Suprapubic skin (tissue), 3 donors: ENCODE data around the gene PPM1H.

Experiments used
- CTCF ChIP-seq, 2 donors: fragments of 200-600 bp in 1 of 2; fragments of 450-650 bp in 1 of 2; sonication (generic) in 1 of 2; IDR thresholded peaks; one replicate each; pipeline ENCODE4 v1.5.1; 2016 to 2019; ENCODE audit warnings: antibody characterized with exemption in 2 of 2, mild to moderate bottlenecking in 1 of 2, moderate library complexity in 1 of 2
- POLR2A ChIP-seq, 2 donors: fragments of 450-650 bp; IDR thresholded peaks; one replicate each; pipeline ENCODE4 v1.6.1; 2017; ENCODE audit warnings: antibody characterized with exemption in 2 of 2, mild to moderate bottlenecking in 2 of 2, moderate library complexity in 2 of 2

- no peak for TF ChIP-seq CTCF (IDR thresholded peaks at IDR 0.05)
- TF ChIP-seq POLR2A (IDR thresholded peaks at IDR 0.05) = no peak
Observed at GRCh38 chr12:62731055-62731820, 203.7 kb downstream of the PPM1H start.
